Measurements from ENCODE around the gene MYO9B. TPM values are rescaled to one million over a fixed set of nuclear protein-coding genes. Genes with fewer than 3 reads are reported as not detected.

MYO9B gene
- total and polyA plus RNA-seq, 2 donors (not counting 1 experiment from before 2014, with no cell fraction given) = 32.5 to 52.5 TPM

DNA sequence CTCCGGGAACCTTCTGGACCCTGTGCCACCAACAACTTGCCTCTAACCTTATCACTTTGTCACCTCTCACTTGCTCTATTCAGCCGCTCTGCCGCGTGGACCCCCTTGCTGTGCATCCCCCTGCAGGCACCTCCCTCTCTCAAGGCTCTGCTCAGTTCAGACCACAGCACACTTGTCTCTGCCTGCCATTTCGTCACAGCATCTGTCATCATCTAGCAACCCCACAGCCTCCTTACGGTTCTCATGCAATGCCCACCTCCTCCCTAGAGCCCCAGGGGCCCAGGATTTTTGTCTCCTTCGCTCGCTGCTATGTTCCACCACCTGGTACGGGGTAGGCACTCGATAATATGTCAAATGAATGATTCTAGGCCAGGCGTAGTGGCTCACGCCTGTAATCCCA lies 5.2 kb upstream of the MYO9B start:
- no peaks in the 10 kb centered on the region for H4K20me1 ChIP-seq (ENCODE audit: control insufficient read depth, extremely low read depth, insufficient read depth, low read length)
- H3K36me3 ChIP-seq (ENCODE audit: control insufficient read depth, insufficient read depth, low read length) = no peaks in the 10 kb centered on the region
- H3K9me3 ChIP-seq (ENCODE audit: control insufficient read depth, insufficient read depth, low read depth, low read length) = no peaks in the 10 kb centered on the region
- H2AFZ ChIP-seq (ENCODE audit: low read length) = no peak overlapping the region
- no peak overlapping the region for H3K9ac ChIP-seq (ENCODE audit: insufficient read depth, low read length)
- no peak overlapping the region for H3K4me2 ChIP-seq (ENCODE audit: extremely low read depth, insufficient read depth, low read length)
- peaks cover 24% of the 10 kb centered on the region for H3K79me2 ChIP-seq (ENCODE audit: control insufficient read depth, insufficient read depth, low read length)
- no peak overlapping the region for H3K4me3 ChIP-seq (replicated peaks in 1 of 4; ENCODE audit: control extremely low read depth in 1 of 4, insufficient read depth in 1 of 4, low read depth in 3 of 4, low read length in 4 of 4)
- no peak for TF ChIP-seq EZH2 (IDR thresholded peaks at IDR 0.05; ENCODE audit: low read length, missing control alignments)
- TF ChIP-seq, protein P1, sequence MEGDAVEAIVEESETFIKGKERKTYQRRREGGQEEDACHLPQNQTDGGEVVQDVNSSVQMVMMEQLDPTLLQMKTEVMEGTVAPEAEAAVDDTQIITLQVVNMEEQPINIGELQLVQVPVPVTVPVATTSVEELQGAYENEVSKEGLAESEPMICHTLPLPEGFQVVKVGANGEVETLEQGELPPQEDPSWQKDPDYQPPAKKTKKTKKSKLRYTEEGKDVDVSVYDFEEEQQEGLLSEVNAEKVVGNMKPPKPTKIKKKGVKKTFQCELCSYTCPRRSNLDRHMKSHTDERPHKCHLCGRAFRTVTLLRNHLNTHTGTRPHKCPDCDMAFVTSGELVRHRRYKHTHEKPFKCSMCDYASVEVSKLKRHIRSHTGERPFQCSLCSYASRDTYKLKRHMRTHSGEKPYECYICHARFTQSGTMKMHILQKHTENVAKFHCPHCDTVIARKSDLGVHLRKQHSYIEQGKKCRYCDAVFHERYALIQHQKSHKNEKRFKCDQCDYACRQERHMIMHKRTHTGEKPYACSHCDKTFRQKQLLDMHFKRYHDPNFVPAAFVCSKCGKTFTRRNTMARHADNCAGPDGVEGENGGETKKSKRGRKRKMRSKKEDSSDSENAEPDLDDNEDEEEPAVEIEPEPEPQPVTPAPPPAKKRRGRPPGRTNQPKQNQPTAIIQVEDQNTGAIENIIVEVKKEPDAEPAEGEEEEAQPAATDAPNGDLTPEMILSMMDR (conservative IDR thresholded peaks at IDR 0.05 in 1 of 2, IDR thresholded peaks at IDR 0.05 in 1 of 2; ENCODE audit: low read depth in 1 of 2, low read length in 2 of 2) = no peak
- H3K27ac ChIP-seq (ENCODE audit: insufficient read depth, low read length) = no peak overlapping the region
- DNase-seq (ENCODE audit: low read depth in 2 of 2) = no peak
- H3K4me1 ChIP-seq (ENCODE audit: control insufficient read depth, extremely low read depth, insufficient read depth, low read length) = peaks cover 6% of the 10 kb centered on the region
- H3K27me3 ChIP-seq (ENCODE audit: control insufficient read depth, insufficient read depth, low read length) = no peaks in the 10 kb centered on the region

DNA sequence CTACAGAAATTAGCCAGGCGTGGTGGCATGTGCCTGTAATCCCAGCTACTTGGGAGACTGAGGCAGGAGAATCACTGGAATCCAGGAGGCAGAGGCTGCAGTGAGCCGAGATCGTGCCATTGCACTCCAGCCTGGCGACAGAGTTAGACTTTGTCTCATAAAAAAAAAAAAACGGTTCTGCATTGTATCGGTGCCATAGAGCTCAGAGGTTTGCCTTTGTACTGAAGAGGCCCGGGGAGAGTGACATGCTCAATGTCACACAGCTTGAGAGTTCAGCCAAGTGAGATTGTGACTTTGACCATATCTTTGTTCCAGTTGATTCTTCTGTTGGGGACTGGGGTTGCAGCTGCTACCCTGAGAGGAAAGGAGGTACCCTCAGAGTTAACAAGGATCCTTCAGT lies 4.7 kb upstream of the MYO9B start:
- Histone ChIP-seq H4K20me1 (ENCODE audit: control insufficient read depth, extremely low read depth, insufficient read depth, low read length) (no peaks in the 10 kb centered on the region), H3K4me2 (ENCODE audit: extremely low read depth, insufficient read depth, low read length) (no peak overlapping the region), H3K27me3 (ENCODE audit: control insufficient read depth, insufficient read depth, low read length) (no peaks in the 10 kb centered on the region), H3K4me3 (replicated peaks in 1 of 4; ENCODE audit: control extremely low read depth in 1 of 4, insufficient read depth in 1 of 4, low read depth in 3 of 4, low read length in 4 of 4) (no peak overlapping the region), H3K4me1 (ENCODE audit: control insufficient read depth, extremely low read depth, insufficient read depth, low read length) (peaks cover 6% of the 10 kb centered on the region), H3K36me3 (ENCODE audit: control insufficient read depth, insufficient read depth, low read length) (no peaks in the 10 kb centered on the region), H3K9me3 (ENCODE audit: control insufficient read depth, insufficient read depth, low read depth, low read length) (no peaks in the 10 kb centered on the region), H3K27ac (ENCODE audit: insufficient read depth, low read length) (no peak overlapping the region), H3K9ac (ENCODE audit: insufficient read depth, low read length) (no peak overlapping the region), H2AFZ (ENCODE audit: low read length) (no peak overlapping the region), H3K79me2 (ENCODE audit: control insufficient read depth, insufficient read depth, low read length) (peaks cover 25% of the 10 kb centered on the region)
- TF ChIP-seq, protein P1 (conservative IDR thresholded peaks at IDR 0.05 in 1 of 2, IDR thresholded peaks at IDR 0.05 in 1 of 2; ENCODE audit: low read depth in 1 of 2, low read length in 2 of 2) = no peak
- TF ChIP-seq EZH2 (IDR thresholded peaks at IDR 0.05; ENCODE audit: low read length, missing control alignments) = no peak
- DNase-seq (ENCODE audit: low read depth in 2 of 2) = no peak

DNA sequence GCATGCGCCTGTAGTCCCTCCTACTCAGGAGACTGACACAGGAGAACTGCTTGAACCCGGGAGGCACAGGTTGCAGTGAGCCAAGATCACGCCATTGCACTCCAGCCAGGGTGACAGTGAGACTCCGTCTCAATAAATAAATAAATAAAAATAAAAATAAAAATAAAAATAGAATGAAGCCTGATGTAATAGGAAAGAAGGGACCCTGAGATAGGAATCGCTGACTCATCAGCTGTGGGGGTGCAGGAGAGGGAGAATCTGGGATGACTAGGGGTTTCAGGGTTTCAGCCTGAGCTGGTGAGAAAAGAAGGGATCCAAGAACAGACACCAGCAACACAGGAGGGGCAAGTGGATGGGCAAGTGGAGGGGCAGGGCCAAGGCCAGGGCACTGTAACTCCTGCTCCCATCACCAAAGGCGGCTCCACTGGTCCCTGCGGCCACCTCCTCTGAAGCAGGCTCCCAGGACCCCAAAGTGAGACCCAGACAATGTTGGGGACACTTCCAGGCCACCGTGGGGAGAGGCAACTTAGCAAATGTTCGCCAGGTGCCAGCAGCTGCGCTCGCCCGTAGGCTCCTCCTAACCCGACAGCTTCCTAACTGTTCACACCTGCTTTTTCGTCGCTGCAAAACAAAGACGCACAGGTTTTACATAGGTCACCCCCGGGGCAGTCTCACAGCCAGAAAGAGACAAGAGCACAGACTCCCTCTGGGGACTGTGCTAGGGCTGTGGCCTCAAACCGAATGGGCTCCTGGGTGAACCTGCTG lies 1.5 kb upstream of the MYO9B start:
- Histone ChIP-seq H2AFZ (ENCODE audit: low read length) (peak overlapping the region; percentile 39), H3K4me3 (replicated peaks in 1 of 4; ENCODE audit: control extremely low read depth in 1 of 4, insufficient read depth in 1 of 4, low read depth in 3 of 4, low read length in 4 of 4) (peak overlapping the region; percentile 65 to 85 (median 78)), H3K4me1 (ENCODE audit: control insufficient read depth, extremely low read depth, insufficient read depth, low read length) (peaks cover 19% of the 10 kb centered on the region), H3K4me2 (ENCODE audit: extremely low read depth, insufficient read depth, low read length) (peak overlapping the region; percentile 88), H3K79me2 (ENCODE audit: control insufficient read depth, insufficient read depth, low read length) (peaks cover 57% of the 10 kb centered on the region), H4K20me1 (ENCODE audit: control insufficient read depth, extremely low read depth, insufficient read depth, low read length) (no peaks in the 10 kb centered on the region), H3K27me3 (ENCODE audit: control insufficient read depth, insufficient read depth, low read length) (no peaks in the 10 kb centered on the region), H3K9ac (ENCODE audit: insufficient read depth, low read length) (peak overlapping the region; percentile 44), H3K27ac (ENCODE audit: insufficient read depth, low read length) (peak overlapping the region; percentile 86), H3K36me3 (ENCODE audit: control insufficient read depth, insufficient read depth, low read length) (no peaks in the 10 kb centered on the region), H3K9me3 (ENCODE audit: control insufficient read depth, insufficient read depth, low read depth, low read length) (no peaks in the 10 kb centered on the region)
- TF ChIP-seq, protein P1 (conservative IDR thresholded peaks at IDR 0.05 in 1 of 2, IDR thresholded peaks at IDR 0.05 in 1 of 2; ENCODE audit: low read depth in 1 of 2, low read length in 2 of 2) = no peak
- TF ChIP-seq EZH2 (IDR thresholded peaks at IDR 0.05; ENCODE audit: low read length, missing control alignments) = no peak
- DNase-seq (ENCODE audit: low read depth in 2 of 2) = no peak
